ENCODE results near the gene RNASET2.
"Not testable (repeated sequence)": the region's sequence is repeated elsewhere in the genome, so short reads cannot be mapped to it uniquely, and the experiment has no call there.

Gene RNASET2

GRCh38 chr6:166900956-166901607 lies 55.3 kb downstream of the RNASET2 start:
- H3K36me3 ChIP-seq (ENCODE audit: control insufficient read depth in 1 of 2, insufficient read depth in 2 of 2, low read length in 2 of 2): no peaks in the 10 kb centered on the region
- H3K18ac ChIP-seq (ENCODE audit: low read length): no peak overlapping the region
- H4K8ac ChIP-seq (ENCODE audit: low read depth, low read length): no peak overlapping the region
- no peak overlapping the region for H4K12ac ChIP-seq (ENCODE audit: low read depth, low read length)
- H4K91ac ChIP-seq (ENCODE audit: low read depth, low read length): no peak overlapping the region
- no peak overlapping the region for H2AFZ ChIP-seq (ENCODE audit: insufficient read depth, low read length, poor library complexity)
- no peak overlapping the region for H2BK5ac ChIP-seq (ENCODE audit: low read depth, low read length, poor library complexity)
- H3K23ac ChIP-seq (ENCODE audit: low read length): no peak overlapping the region
- H3K4ac ChIP-seq (ENCODE audit: low read depth, low read length): no peak overlapping the region
- no peak overlapping the region for H3K4me3 ChIP-seq (ENCODE audit: low read depth, low read length)
- H3K4me1 ChIP-seq (ENCODE audit: control insufficient read depth in 1 of 2, insufficient read depth in 2 of 2, low read length in 2 of 2): no peaks in the 10 kb centered on the region
- no peaks in the 10 kb centered on the region for H3K27me3 ChIP-seq (ENCODE audit: insufficient read depth, low read length)
- DNase-seq: no peak
- peaks cover 13% of the 10 kb centered on the region for H3K9me3 ChIP-seq (ENCODE audit: insufficient read depth, low read depth, low read length)
- no CpG with 5 or more reads among the region's 53 CpGs for WGBS (ENCODE audit: extremely low coverage, insufficient coverage, insufficient read length)
- H3K79me2 ChIP-seq (ENCODE audit: control insufficient read depth, insufficient read depth, low read length, poor library complexity): peaks cover 2% of the 10 kb centered on the region
- no peaks in the 10 kb centered on the region for H3K79me1 ChIP-seq (ENCODE audit: low read length)
- H2BK120ac ChIP-seq (ENCODE audit: insufficient read depth, low read length, poor library complexity): no peak overlapping the region
- H2BK12ac ChIP-seq (ENCODE audit: low read length): no peak overlapping the region
- H3K14ac ChIP-seq (ENCODE audit: low read length): no peak overlapping the region
- no peak overlapping the region for H3K27ac ChIP-seq (ENCODE audit: low read depth, low read length)
- H3K9ac ChIP-seq (ENCODE audit: low read length): no peak overlapping the region
- no peak overlapping the region for H2AK5ac ChIP-seq (ENCODE audit: low read length)
- no peak overlapping the region for H3K4me2 ChIP-seq (ENCODE audit: low read length)

GRCh38 chr6:166900130-166900708 lies 56.1 kb downstream of the RNASET2 start:
- no peak overlapping the region for H3K18ac ChIP-seq (ENCODE audit: low read length)
- WGBS (ENCODE audit: extremely low coverage, insufficient coverage, insufficient read length): no CpG with 5 or more reads among the region's 61 CpGs
- peak overlapping the region; percentile 14 for H3K4me3 ChIP-seq (ENCODE audit: low read depth, low read length)
- DNase-seq: no peak
- H3K79me2 ChIP-seq (ENCODE audit: control insufficient read depth, insufficient read depth, low read length, poor library complexity): no peaks in the 10 kb centered on the region
- no peaks in the 10 kb centered on the region for H3K27me3 ChIP-seq (ENCODE audit: insufficient read depth, low read length)
- no peak overlapping the region for H3K9ac ChIP-seq (ENCODE audit: low read length)
- no peak overlapping the region for H3K27ac ChIP-seq (ENCODE audit: low read depth, low read length)
- H2AFZ ChIP-seq (ENCODE audit: insufficient read depth, low read length, poor library complexity): no peak overlapping the region
- no peaks in the 10 kb centered on the region for H3K79me1 ChIP-seq (ENCODE audit: low read length)
- H4K91ac ChIP-seq (ENCODE audit: low read depth, low read length): no peak overlapping the region
- no peak overlapping the region for H4K12ac ChIP-seq (ENCODE audit: low read depth, low read length)
- H3K9me3 ChIP-seq (ENCODE audit: insufficient read depth, low read depth, low read length): peaks cover 13% of the 10 kb centered on the region
- H2BK12ac ChIP-seq (ENCODE audit: low read length): no peak overlapping the region
- no peak overlapping the region for H2BK120ac ChIP-seq (ENCODE audit: insufficient read depth, low read length, poor library complexity)
- H3K4ac ChIP-seq (ENCODE audit: low read depth, low read length): no peak overlapping the region
- H3K4me2 ChIP-seq (ENCODE audit: low read length): no peak overlapping the region
- H3K36me3 ChIP-seq (ENCODE audit: control insufficient read depth in 1 of 2, insufficient read depth in 2 of 2, low read length in 2 of 2): no peaks in the 10 kb centered on the region
- H2AK5ac ChIP-seq (ENCODE audit: low read length): no peak overlapping the region
- H3K14ac ChIP-seq (ENCODE audit: low read length): no peak overlapping the region
- no peak overlapping the region for H4K8ac ChIP-seq (ENCODE audit: low read depth, low read length)
- no peak overlapping the region for H2BK5ac ChIP-seq (ENCODE audit: low read depth, low read length, poor library complexity)
- no peaks in the 10 kb centered on the region for H3K4me1 ChIP-seq (ENCODE audit: control insufficient read depth in 1 of 2, insufficient read depth in 2 of 2, low read length in 2 of 2)
- no peak overlapping the region for H3K23ac ChIP-seq (ENCODE audit: low read length)

- Histone ChIP-seq H3K4ac (ENCODE audit: low read depth, low read length) (no peak overlapping the region), H3K4me1 (ENCODE audit: control insufficient read depth in 1 of 2, insufficient read depth in 2 of 2, low read length in 2 of 2) (peaks cover 0 to 9% of the 10 kb centered on the region in 2 experiments), H2BK5ac (ENCODE audit: low read depth, low read length, poor library complexity) (no peak overlapping the region), H3K4me3 (ENCODE audit: low read depth, low read length) (no peak overlapping the region), H3K23ac (ENCODE audit: low read length) (no peak overlapping the region), H2AK5ac (ENCODE audit: low read length) (no peak overlapping the region), H3K27me3 (ENCODE audit: insufficient read depth, low read length) (no peaks in the 10 kb centered on the region), H4K12ac (ENCODE audit: low read depth, low read length) (no peak overlapping the region), H3K18ac (ENCODE audit: low read length) (no peak overlapping the region), H4K91ac (ENCODE audit: low read depth, low read length) (no peak overlapping the region), H3K9ac (ENCODE audit: low read length) (no peak overlapping the region), H3K4me2 (ENCODE audit: low read length) (no peak overlapping the region), H2BK120ac (ENCODE audit: insufficient read depth, low read length, poor library complexity) (no peak overlapping the region), H2AFZ (ENCODE audit: insufficient read depth, low read length, poor library complexity) (no peak overlapping the region), H3K27ac (ENCODE audit: low read depth, low read length) (no peak overlapping the region), H4K8ac (ENCODE audit: low read depth, low read length) (no peak overlapping the region), H3K9me3 (ENCODE audit: insufficient read depth, low read depth, low read length) (peaks cover 13% of the 10 kb centered on the region), H3K79me2 (ENCODE audit: control insufficient read depth, insufficient read depth, low read length, poor library complexity) (no peaks in the 10 kb centered on the region), H2BK12ac (ENCODE audit: low read length) (no peak overlapping the region), H3K79me1 (ENCODE audit: low read length) (peaks cover 3% of the 10 kb centered on the region), H3K14ac (ENCODE audit: low read length) (no peak overlapping the region), H3K36me3 (ENCODE audit: control insufficient read depth in 1 of 2, insufficient read depth in 2 of 2, low read length in 2 of 2) (no peaks in the 10 kb centered on the region)
- WGBS (ENCODE audit: extremely low coverage, insufficient coverage, insufficient read length): no CpG with 5 or more reads among the region's 36 CpGs
- DNase-seq: no peak
Measured at GRCh38 chr6:166898910-166899309, 57.4 kb downstream of the RNASET2 start.

- H4K8ac ChIP-seq (ENCODE audit: low read depth, low read length): not testable (repeated sequence)
Measured at GRCh38 chr6:166894614-166895013, 61.7 kb downstream of the RNASET2 start.

More at GRCh38 chr6:166894614-166895013, 61.7 kb downstream of the RNASET2 start:
- not testable (repeated sequence) for H3K9ac ChIP-seq (ENCODE audit: low read length); H4K12ac ChIP-seq (ENCODE audit: low read depth, low read length); H2BK12ac ChIP-seq (ENCODE audit: low read length); H3K9me3 ChIP-seq (ENCODE audit: insufficient read depth, low read depth, low read length); H2AK5ac ChIP-seq (ENCODE audit: low read length); H3K14ac ChIP-seq (ENCODE audit: low read length); H3K4me3 ChIP-seq (ENCODE audit: low read depth, low read length); H3K18ac ChIP-seq (ENCODE audit: low read length); H4K91ac ChIP-seq (ENCODE audit: low read depth, low read length); H3K79me1 ChIP-seq (ENCODE audit: low read length); H3K23ac ChIP-seq (ENCODE audit: low read length); H3K4ac ChIP-seq (ENCODE audit: low read depth, low read length); H2BK120ac ChIP-seq (ENCODE audit: insufficient read depth, low read length, poor library complexity); H2BK5ac ChIP-seq (ENCODE audit: low read depth, low read length, poor library complexity); H3K36me3 ChIP-seq (ENCODE audit: control insufficient read depth in 1 of 2, insufficient read depth in 2 of 2, low read length in 2 of 2); H2AFZ ChIP-seq (ENCODE audit: insufficient read depth, low read length, poor library complexity); H3K79me2 ChIP-seq (ENCODE audit: control insufficient read depth, insufficient read depth, low read length, poor library complexity); H3K27me3 ChIP-seq (ENCODE audit: insufficient read depth, low read length); H3K4me2 ChIP-seq (ENCODE audit: low read length)
- H3K4me1 ChIP-seq (ENCODE audit: control insufficient read depth in 1 of 2, insufficient read depth in 2 of 2, low read length in 2 of 2): peaks cover 0 to 10% of the 10 kb centered on the region in 2 experiments
- no CpG with 5 or more reads among the region's 7 CpGs for WGBS (ENCODE audit: extremely low coverage, insufficient coverage, insufficient read length)
- peak; percentile 54 to 87 for DNase-seq
- H3K27ac ChIP-seq (ENCODE audit: low read depth, low read length): peak overlapping the region; percentile 69

Measured in trophoblast cell (in vitro differentiated cells and primary cell).